ENCODE results near the gene NARF.
A peak's percentile ranks its signal among the peaks of the same experiment; 100 is the strongest.

Gene NARF

DNA sequence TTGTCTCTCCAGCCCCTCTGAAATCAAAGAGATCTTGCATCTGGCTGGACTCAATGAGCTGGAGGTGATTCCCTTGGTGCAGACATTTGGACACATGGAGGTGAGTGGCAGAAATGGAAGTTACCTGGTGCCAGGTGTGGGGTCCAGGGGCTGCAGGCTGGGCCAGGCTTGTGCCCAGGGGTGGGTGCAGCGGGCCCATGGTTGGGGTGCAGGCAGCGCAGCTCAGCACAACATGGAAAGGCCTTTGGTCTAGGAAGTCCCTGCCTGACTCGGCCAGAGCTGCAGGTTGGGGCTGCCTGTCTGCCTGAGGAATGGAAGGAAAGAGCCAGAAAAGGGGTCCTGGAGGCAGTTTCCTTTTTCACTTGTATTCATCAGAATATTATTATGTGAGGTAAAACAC is 30.0 kb upstream of the NARF start:
- Histone ChIP-seq H3K9me2 (replicated peaks; ENCODE audit: control insufficient read depth, low read length) (no peaks in the 10 kb centered on the region), H3K4me1 (ENCODE audit: control insufficient read depth, low read length) (peaks cover 15% of the 10 kb centered on the region), H3K4me2 (ENCODE audit: low read length) (peak overlapping the region; percentile 31), H4K20me1 (ENCODE audit: control insufficient read depth, insufficient read depth, low read depth, low read length) (peaks cover 5% of the 10 kb centered on the region; the same call in 1 of the 2 replicates), H3K27me3 (ENCODE audit: control insufficient read depth, low read length) (no peaks in the 10 kb centered on the region), H3K27ac (ENCODE audit: low read depth, low read length) (no peak overlapping the region), H3K9me3 (ENCODE audit: control insufficient read depth, insufficient read depth, low read length) (no peaks in the 10 kb centered on the region), H3K36me3 (ENCODE audit: control insufficient read depth, low read length) (no peaks in the 10 kb centered on the region), H3K79me2 (ENCODE audit: control insufficient read depth, low read length) (no peaks in the 10 kb centered on the region), H3F3A (ENCODE audit: control insufficient read depth, insufficient read depth) (no peaks in the 10 kb centered on the region), H3K4me3 (ENCODE audit: low read length) (no peak overlapping the region)
- TF ChIP-seq CTCF (IDR thresholded peaks at IDR 0.05; ENCODE audit: low read depth, low read length, poor library complexity, severe bottlenecking), result no peak
- TF ChIP-seq EZH2phosphoT487 (IDR thresholded peaks at IDR 0.05; ENCODE audit: borderline replicate concordance, low read length), result no peak

- Histone ChIP-seq H3K27me3 (ENCODE audit: control insufficient read depth, low read length) (no peaks in the 10 kb centered on the region), H4K20me1 (ENCODE audit: control insufficient read depth, insufficient read depth, low read depth, low read length) (no peaks in the 10 kb centered on the region), H3K4me1 (ENCODE audit: control insufficient read depth, low read length) (peaks cover 26% of the 10 kb centered on the region), H3K4me3 (ENCODE audit: low read length) (no peak overlapping the region), H3K9me3 (ENCODE audit: control insufficient read depth, insufficient read depth, low read length) (no peaks in the 10 kb centered on the region), H3K9me2 (replicated peaks; ENCODE audit: control insufficient read depth, low read length) (no peaks in the 10 kb centered on the region), H3K36me3 (ENCODE audit: control insufficient read depth, low read length) (no peaks in the 10 kb centered on the region), H3K4me2 (ENCODE audit: low read length) (no peak overlapping the region), H3K27ac (ENCODE audit: low read depth, low read length) (no peak overlapping the region), H3F3A (ENCODE audit: control insufficient read depth, insufficient read depth) (no peaks in the 10 kb centered on the region), H3K79me2 (ENCODE audit: control insufficient read depth, low read length) (no peaks in the 10 kb centered on the region)
- TF ChIP-seq EZH2phosphoT487 (IDR thresholded peaks at IDR 0.05; ENCODE audit: borderline replicate concordance, low read length) (no peak), CTCF (IDR thresholded peaks at IDR 0.05; ENCODE audit: low read depth, low read length, poor library complexity, severe bottlenecking) (no peak)
These were observed 28.7 kb upstream of the NARF start for GRCh38 chr17:82429824-82430223.

DNA sequence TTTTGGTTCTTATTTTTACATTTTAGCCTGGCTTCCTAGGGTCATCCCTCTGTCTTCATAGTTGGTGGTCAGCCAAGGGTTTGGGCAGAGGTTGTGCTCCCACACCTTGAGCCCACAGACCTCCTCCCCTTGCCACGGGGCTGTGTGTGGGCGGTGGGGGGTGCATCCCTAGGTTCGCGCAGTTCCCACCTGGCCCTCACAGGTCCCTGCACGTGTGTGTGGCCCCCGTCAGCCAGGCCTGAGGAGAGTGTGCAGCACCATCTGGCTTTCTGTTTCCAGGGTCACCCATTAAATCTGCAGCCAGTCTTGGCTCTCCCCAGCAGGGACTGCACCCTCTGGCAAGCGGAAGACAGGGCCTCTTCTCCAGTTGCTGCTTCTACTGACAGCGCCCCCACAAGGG is 26.5 kb upstream of the NARF start:
- Histone ChIP-seq H3K36me3 (ENCODE audit: control insufficient read depth, low read length) (no peaks in the 10 kb centered on the region), H3K79me2 (ENCODE audit: control insufficient read depth, low read length) (no peaks in the 10 kb centered on the region), H3K9me2 (replicated peaks; ENCODE audit: control insufficient read depth, low read length) (no peaks in the 10 kb centered on the region), H4K20me1 (ENCODE audit: control insufficient read depth, insufficient read depth, low read depth, low read length) (no peaks in the 10 kb centered on the region), H3K4me2 (ENCODE audit: low read length) (no peak overlapping the region), H3K4me1 (ENCODE audit: control insufficient read depth, low read length) (peaks cover 33% of the 10 kb centered on the region), H3F3A (ENCODE audit: control insufficient read depth, insufficient read depth) (no peaks in the 10 kb centered on the region), H3K9me3 (ENCODE audit: control insufficient read depth, insufficient read depth, low read length) (no peaks in the 10 kb centered on the region), H3K27me3 (ENCODE audit: control insufficient read depth, low read length) (no peaks in the 10 kb centered on the region), H3K27ac (ENCODE audit: low read depth, low read length) (no peak overlapping the region), H3K4me3 (ENCODE audit: low read length) (no peak overlapping the region)
- TF ChIP-seq EZH2phosphoT487 (IDR thresholded peaks at IDR 0.05; ENCODE audit: borderline replicate concordance, low read length) (no peak), CTCF (IDR thresholded peaks at IDR 0.05; ENCODE audit: low read depth, low read length, poor library complexity, severe bottlenecking) (no peak)

All from DOHH2 (cell line).